GM23338 (cell line): ENCODE measurements around the gene TMEM247.

Experiments
- CREB1 ChIP-seq: fragments of 250-450 bp; sonication (Bioruptor Pico); IDR thresholded peaks from 2 replicates; pipeline ENCODE4 v1.5.0; 2020; ENCODE audit warnings: low read depth, mild to moderate bottlenecking, moderate library complexity
- EZH2 ChIP-seq: fragments of 200-600 bp; sonication (generic); IDR thresholded peaks from one replicate; pipeline ENCODE4 v1.8.0; 2017; ENCODE audit warnings: antibody characterized with exemption, mild to moderate bottlenecking, low read depth; ENCODE audit not compliant: unreplicated experiment
- EZH2phosphoT487 ChIP-seq: fragments of 200-600 bp; sonication (generic); IDR thresholded peaks from one replicate; pipeline ENCODE4 v1.8.1; 2018; ENCODE audit warnings: antibody characterized with exemption; ENCODE audit not compliant: unreplicated experiment
- JUNB ChIP-seq: IDR thresholded peaks from one replicate; pipeline ENCODE4 v1.6.1; 2016; ENCODE audit warnings: antibody characterized with exemption; ENCODE audit not compliant: unreplicated experiment
- NANOG ChIP-seq: IDR thresholded peaks from 2 replicates; pipeline ENCODE4 v1.6.1; 2016; ENCODE audit warnings: antibody characterized with exemption, borderline replicate concordance
- POLR2AphosphoS5 ChIP-seq: IDR thresholded peaks from 2 replicates; pipeline ENCODE4 v1.6.1; 2016; ENCODE audit warnings: antibody characterized with exemption, low read depth
- STAT1 ChIP-seq: IDR thresholded peaks from one replicate; pipeline ENCODE4 v1.6.1; 2016; ENCODE audit warnings: antibody characterized with exemption; ENCODE audit not compliant: unreplicated experiment
- ZNF114 ChIP-seq: fragments of 250-450 bp; sonication (Bioruptor Pico); IDR thresholded peaks from 2 replicates; pipeline ENCODE4 v1.5.0; 2020; ENCODE audit warnings: mild to moderate bottlenecking, moderate library complexity
- TF ChIP-seq, protein P1 (sequence below), 2 experiments: fragments of 200-600 bp in 1 of 2; sonication (generic) in 1 of 2; conservative IDR thresholded peaks; 2 replicates each; pipeline versions ENCODE4 v1.5.1 to v1.6.1; 2016 to 2017; ENCODE audit warnings: antibody characterized with exemption in 2 of 2, low read depth in 2 of 2, mild to moderate bottlenecking in 2 of 2, moderate library complexity in 1 of 2
- TF ChIP-seq, protein P2 (sequence below): IDR thresholded peaks from 2 replicates; pipeline ENCODE4 v1.6.1; 2016; ENCODE audit warnings: antibody characterized with exemption
- TF ChIP-seq, protein P3 (sequence below): IDR thresholded peaks from one replicate; pipeline ENCODE4 v1.6.1; 2018; ENCODE audit warnings: antibody characterized with exemption; ENCODE audit not compliant: unreplicated experiment

DNA sequence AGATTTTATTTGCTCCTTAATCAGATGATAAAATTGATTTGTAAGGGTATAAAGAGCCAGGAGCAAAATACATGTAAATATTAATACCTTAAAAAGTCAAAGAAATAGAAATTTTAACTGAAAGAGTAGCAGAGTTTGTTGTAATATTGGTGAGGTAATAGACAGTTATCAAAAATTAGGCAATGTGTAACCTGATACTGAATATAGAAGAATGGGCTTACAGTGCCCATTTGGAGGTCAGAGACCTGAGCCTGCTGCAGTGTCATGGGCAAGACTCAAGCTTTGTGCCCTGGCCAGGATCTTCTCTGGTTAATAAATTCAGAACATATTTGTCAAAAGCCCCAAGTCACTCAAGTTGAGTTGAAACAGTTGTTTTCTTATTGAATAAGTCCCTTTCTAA, 29.7 kb upstream of the TMEM247 start:
- TF ChIP-seq JUNB: no peak
- TF ChIP-seq CREB1: no peak
- TF ChIP-seq, protein P1, sequence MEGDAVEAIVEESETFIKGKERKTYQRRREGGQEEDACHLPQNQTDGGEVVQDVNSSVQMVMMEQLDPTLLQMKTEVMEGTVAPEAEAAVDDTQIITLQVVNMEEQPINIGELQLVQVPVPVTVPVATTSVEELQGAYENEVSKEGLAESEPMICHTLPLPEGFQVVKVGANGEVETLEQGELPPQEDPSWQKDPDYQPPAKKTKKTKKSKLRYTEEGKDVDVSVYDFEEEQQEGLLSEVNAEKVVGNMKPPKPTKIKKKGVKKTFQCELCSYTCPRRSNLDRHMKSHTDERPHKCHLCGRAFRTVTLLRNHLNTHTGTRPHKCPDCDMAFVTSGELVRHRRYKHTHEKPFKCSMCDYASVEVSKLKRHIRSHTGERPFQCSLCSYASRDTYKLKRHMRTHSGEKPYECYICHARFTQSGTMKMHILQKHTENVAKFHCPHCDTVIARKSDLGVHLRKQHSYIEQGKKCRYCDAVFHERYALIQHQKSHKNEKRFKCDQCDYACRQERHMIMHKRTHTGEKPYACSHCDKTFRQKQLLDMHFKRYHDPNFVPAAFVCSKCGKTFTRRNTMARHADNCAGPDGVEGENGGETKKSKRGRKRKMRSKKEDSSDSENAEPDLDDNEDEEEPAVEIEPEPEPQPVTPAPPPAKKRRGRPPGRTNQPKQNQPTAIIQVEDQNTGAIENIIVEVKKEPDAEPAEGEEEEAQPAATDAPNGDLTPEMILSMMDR (conservative IDR thresholded peaks at IDR 0.05; ENCODE audit: low read depth in 2 of 2): no peak
- TF ChIP-seq EZH2phosphoT487: no peak
- TF ChIP-seq EZH2: no peak
- TF ChIP-seq, protein P2, sequence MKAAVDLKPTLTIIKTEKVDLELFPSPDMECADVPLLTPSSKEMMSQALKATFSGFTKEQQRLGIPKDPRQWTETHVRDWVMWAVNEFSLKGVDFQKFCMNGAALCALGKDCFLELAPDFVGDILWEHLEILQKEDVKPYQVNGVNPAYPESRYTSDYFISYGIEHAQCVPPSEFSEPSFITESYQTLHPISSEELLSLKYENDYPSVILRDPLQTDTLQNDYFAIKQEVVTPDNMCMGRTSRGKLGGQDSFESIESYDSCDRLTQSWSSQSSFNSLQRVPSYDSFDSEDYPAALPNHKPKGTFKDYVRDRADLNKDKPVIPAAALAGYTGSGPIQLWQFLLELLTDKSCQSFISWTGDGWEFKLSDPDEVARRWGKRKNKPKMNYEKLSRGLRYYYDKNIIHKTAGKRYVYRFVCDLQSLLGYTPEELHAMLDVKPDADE: no peak
- TF ChIP-seq, protein P3, sequence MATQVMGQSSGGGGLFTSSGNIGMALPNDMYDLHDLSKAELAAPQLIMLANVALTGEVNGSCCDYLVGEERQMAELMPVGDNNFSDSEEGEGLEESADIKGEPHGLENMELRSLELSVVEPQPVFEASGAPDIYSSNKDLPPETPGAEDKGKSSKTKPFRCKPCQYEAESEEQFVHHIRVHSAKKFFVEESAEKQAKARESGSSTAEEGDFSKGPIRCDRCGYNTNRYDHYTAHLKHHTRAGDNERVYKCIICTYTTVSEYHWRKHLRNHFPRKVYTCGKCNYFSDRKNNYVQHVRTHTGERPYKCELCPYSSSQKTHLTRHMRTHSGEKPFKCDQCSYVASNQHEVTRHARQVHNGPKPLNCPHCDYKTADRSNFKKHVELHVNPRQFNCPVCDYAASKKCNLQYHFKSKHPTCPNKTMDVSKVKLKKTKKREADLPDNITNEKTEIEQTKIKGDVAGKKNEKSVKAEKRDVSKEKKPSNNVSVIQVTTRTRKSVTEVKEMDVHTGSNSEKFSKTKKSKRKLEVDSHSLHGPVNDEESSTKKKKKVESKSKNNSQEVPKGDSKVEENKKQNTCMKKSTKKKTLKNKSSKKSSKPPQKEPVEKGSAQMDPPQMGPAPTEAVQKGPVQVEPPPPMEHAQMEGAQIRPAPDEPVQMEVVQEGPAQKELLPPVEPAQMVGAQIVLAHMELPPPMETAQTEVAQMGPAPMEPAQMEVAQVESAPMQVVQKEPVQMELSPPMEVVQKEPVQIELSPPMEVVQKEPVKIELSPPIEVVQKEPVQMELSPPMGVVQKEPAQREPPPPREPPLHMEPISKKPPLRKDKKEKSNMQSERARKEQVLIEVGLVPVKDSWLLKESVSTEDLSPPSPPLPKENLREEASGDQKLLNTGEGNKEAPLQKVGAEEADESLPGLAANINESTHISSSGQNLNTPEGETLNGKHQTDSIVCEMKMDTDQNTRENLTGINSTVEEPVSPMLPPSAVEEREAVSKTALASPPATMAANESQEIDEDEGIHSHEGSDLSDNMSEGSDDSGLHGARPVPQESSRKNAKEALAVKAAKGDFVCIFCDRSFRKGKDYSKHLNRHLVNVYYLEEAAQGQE: no peak
- no peak for TF ChIP-seq POLR2AphosphoS5
- no peak for TF ChIP-seq STAT1
- no peak for TF ChIP-seq ZNF114 (CRISPR knock-in tag)
- TF ChIP-seq NANOG: no peak
